CD4-positive, alpha-beta T cell treated with Interleukin-21 for 1 hour (primary cell): Measurements from ENCODE around the gene KCNJ14.
A peak's percentile ranks its signal among the peaks of the same experiment; 100 is the strongest.

Experiments
- DNase-seq: peaks from one replicate; pipeline ENCODE4 v3.0.0-alpha.2; 2020

KCNJ14 gene

GRCh38 chr19:48445606-48446481 is 9.5 kb upstream of the KCNJ14 start, which contains the start of gene GRWD1:
Gene GRWD1, plus strand, starts transcription at chr19:48445983. Its CDS starts 23 bp downstream, at chr19:48446006.
- DNase-seq, result peak; percentile 97

GRCh38 chr19:48446579-48446978 is 8.8 kb upstream of the KCNJ14 start:
- DNase-seq, result no peak

GRCh38 chr19:48448563-48448962 is 6.8 kb upstream of the KCNJ14 start:
- DNase-seq, result no peak

- no peak for DNase-seq
Measured at GRCh38 chr19:48450441-48450840, 4.9 kb upstream of the KCNJ14 start.

- no peak for DNase-seq
Measured at GRCh38 chr19:48450863-48451262, 4.5 kb upstream of the KCNJ14 start.

GRCh38 chr19:48451624-48452023 is 3.8 kb upstream of the KCNJ14 start:
- no peak for DNase-seq

GRCh38 chr19:48452289-48453190 is 2.8 kb upstream of the KCNJ14 start:
- no peak for DNase-seq

- no peak for DNase-seq
Measured at GRCh38 chr19:48454150-48454730, 1.1 kb upstream of the KCNJ14 start.

GRCh38 chr19:48455908-48456562 is 661 bp downstream of the KCNJ14 start:
- no peak for DNase-seq

GRCh38 chr19:48456864-48457263 is 1.5 kb downstream of the KCNJ14 start:
- DNase-seq, result no peak

GRCh38 chr19:48458016-48458415 is 2.6 kb downstream of the KCNJ14 start:
- no peak for DNase-seq

- DNase-seq, result no peak
Measured at GRCh38 chr19:48461651-48461981, 6.2 kb downstream of the KCNJ14 start.

GRCh38 chr19:48461982-48462655 is 6.7 kb downstream of the KCNJ14 start:
- no peak for DNase-seq

- DNase-seq, result no peak
Measured at GRCh38 chr19:48465215-48465614, 9.8 kb downstream of the KCNJ14 start.

GRCh38 chr19:48466561-48467325 is 11.4 kb downstream of the KCNJ14 start:
- DNase-seq, result no peak

GRCh38 chr19:48468772-48469288 is 13.5 kb downstream of the KCNJ14 start:
- peak; percentile 100 for DNase-seq

- peak; percentile 79 for DNase-seq
Measured at GRCh38 chr19:48469289-48469881, 14.0 kb downstream of the KCNJ14 start, which contains the start of gene CYTH2. Gene CYTH2, plus strand, starts transcription at chr19:48469369. Its CDS starts 139 bp downstream, at chr19:48469508.

- DNase-seq, result no peak
Measured at GRCh38 chr19:48469934-48470680, 14.7 kb downstream of the KCNJ14 start.

- no peak for DNase-seq
Measured at GRCh38 chr19:48470856-48471255, 15.5 kb downstream of the KCNJ14 start.

GRCh38 chr19:48471836-48472235 is 16.5 kb downstream of the KCNJ14 start:
- DNase-seq, result no peak
